Fibroblast of upper back skin (primary cell): ENCODE data around the gene LDB3.
"Not testable (repeated sequence)": the region's sequence is repeated elsewhere in the genome, so short reads cannot be mapped to it uniquely, and the experiment has no call there.

ENCODE experiments used
- DNase-seq: peaks from one replicate; pipeline ENCODE4 v3.0.0-alpha.2; 2013

LDB3 gene

DNA sequence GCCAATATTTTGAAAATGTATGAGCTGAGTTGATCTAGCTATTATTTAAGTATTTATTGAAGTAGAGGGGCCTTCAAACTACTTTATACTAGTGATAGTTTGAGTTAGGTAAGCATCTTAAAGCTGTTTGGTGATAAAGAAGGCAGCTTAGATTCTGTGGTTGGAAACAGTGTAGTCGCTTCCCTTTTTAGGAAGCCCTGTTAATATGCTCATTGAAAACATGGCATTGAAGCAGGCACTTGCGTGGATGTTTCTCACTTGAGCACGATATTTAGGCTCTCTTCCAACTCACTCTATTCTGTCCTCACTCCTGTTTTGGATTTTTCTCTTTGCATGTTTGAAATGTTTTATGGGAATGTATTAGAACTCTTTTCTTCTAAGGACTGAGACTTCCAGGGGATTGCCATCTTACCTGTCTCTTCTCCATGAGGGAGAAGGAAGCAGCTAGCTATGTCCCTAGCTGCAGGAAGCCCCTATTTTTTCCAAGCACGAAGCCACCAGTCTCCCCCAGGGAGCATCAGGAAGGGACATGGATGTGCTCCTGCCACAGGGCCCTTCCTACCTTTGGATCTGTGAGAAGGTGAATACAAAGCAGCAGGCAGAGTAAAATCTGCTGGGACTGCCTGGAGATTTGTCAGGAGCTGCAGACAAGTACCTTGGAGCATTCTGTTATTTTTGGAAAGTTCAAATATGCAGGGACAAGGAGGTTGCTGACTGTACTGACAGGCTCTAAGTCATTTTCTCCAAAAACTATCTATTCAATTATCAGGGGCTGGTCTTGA, 66.1 kb downstream of the LDB3 start:
- DNase-seq: no peak

DNA sequence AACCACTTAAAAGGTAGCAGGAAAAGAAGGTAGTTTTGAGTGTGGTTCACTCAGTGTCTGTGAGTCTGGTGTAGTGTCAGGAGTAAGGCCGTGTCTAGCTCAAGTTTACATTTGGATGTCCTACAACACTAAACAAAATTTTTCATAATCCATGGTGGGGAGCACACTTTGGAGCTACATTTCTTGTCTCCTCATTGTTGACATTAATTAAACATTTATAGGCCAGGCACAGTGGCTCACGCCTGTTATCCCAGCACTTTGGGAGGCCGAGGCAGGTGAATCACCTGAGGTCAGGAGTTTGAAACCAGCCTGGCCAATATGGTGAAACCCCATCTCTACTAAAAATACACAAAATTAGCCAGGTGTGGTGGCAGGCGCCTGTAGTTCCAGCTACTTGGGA, 67.0 kb downstream of the LDB3 start:
- not testable (repeated sequence) for DNase-seq

DNA sequence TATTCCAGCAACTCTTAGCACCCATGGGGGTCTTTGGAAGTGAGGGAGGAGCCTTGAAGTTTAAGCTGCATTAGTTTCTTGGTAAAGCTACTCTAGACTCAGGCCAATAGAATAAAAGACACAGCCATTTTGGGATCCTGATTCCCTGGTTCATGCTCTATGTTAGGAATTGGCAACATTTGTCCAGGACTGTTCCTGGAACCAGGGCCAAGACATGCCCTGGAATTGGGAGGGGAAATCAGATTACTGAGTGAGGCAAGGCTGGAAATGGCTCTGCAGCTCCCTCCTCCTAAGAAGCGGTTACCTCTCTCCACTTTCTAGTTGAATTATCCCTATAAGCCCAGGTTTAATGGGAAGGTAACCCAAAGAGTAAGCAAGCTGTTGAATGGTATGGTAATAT, 73.9 kb downstream of the LDB3 start:
- DNase-seq: no peak

- DNase-seq: no peak
These were observed 75.9 kb downstream of the LDB3 start for GRCh38 chr10:86744067-86744725.

DNA sequence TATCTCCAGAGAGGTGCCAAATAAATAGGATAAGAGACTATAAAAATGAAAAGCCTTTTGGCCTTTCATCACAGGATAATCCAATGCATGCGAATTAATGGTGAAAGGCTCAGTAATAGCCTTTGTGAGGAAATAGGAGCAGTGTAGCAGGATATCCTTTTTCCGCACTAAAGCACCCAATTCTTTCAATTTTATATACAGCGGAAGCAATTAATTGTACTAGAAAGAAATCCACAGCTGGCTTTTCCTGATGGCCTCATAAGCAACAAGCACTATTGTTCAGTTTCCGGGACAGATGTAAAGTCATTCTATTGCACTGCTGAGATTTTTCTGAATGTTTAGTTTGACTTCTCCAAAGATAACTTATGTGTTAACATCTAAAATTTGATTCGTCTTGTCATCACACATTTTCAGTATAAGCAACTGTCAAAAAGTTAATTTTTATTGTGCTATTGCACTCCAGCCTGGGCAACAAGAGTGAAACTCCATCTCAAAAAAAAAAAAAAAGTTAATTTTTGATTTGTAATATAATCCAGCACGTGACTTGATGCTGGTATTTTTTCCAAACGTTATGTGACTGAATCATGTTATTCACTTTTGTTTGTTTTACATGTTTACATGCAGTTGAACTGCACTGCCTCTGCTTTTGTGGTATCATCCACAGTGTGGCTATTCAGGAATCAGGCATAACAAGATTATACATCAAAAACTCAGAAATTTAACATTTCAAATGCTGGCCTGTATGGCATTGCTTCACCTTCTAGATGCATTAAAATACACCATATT, 79.7 kb downstream of the LDB3 start:
- DNase-seq: no peak

DNA sequence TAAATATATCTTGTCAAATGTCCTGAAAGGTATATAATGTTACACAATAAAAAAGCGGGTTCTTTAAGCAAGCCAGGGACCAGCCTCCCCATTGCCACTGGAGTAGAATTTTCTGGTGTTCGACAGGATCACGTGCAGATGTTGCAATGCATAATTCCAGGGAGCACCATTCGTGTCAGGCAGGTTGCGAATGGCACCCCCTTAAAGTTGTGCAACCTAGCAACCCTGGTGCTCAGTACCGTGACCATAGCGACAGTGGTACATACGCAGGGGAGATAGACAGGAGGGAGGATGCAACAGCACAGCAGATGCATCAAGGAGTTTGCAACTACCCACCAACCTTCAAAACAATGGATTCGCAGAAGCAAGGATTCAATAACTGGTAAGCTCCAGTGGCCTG, 81.5 kb downstream of the LDB3 start:
- DNase-seq: no peak

DNA sequence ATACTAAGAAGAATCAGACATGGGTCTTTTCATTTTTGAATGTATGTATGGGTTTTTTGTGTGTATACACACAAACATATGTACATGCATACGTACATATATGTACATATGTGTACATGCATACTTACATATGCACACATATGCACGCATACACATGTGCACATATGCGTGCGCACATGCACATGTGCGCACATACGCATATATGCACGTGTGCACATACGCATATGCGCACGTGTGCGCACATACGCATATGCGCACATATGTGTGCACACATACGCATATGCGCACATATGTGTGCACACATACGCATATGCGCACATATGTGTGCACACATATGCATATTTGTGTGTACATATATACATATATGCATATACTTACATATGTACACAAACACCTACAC, 83.2 kb downstream of the LDB3 start:
- DNase-seq: no peak

DNA sequence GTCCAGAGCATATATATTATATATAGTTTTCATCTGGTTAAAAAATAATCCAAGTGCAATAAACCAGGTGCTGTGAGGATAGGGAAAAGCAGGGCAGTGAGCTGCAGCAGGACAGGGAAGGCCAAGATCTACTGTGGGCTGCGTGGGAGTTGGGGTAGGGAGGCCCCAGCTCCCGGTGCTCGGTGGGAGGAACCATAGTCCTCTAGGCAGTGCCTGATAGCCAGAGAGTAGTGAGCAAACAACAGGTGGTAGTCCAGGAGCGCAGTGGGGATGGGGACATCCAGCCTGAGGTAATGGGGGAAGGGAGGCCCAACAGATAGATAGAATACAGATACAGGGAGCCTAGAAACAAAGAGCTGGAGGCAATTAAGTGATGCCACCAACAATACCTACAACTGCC, 84.0 kb downstream of the LDB3 start:
- DNase-seq: no peak

- no peak for DNase-seq
These were observed 84.7 kb downstream of the LDB3 start for GRCh38 chr10:86753051-86753450.

GRCh38 chr10:86753638-86754434, 85.5 kb downstream of the LDB3 start:
- DNase-seq: no peak

- no peak for DNase-seq
These were observed 87.1 kb downstream of the LDB3 start for GRCh38 chr10:86755454-86755739.

- peak; percentile 71 for DNase-seq
These were observed 87.6 kb downstream of the LDB3 start for GRCh38 chr10:86755740-86756510.

DNA sequence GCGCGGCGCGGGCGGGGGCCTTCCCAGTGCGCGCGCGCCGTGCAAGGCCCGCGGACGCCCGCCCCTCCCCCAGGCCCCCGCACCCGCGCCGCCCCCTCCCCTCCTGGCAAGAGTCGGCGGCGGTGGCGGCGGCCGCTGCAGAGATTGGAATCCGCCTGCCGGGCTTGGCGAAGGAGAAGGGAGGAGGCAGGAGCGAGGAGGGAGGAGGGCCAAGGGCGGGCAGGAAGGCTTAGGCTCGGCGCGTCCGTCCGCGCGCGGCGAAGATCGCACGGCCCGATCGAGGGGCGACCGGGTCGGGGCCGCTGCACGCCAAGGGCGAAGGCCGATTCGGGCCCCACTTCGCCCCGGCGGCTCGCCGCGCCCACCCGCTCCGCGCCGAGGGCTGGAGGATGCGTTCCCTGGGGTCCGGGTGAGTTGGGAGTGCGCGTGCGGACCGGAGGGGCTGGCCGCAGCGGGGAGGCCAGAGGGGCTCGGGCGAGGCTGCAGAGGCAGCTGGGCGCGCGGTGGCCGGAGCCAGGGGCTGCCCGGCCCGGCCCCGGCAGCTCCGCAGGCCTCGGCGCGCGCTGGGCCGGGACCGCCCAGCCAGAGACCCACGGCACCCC, 88.3 kb downstream of the LDB3 start, which contains the start of gene BMPR1A:
TSS of gene BMPR1A (plus strand) at position 109 of the 602 bp plus-strand sequence. CDS start 119,400 bp downstream, outside the sequence.
- peak; percentile 90 for DNase-seq

GRCh38 chr10:86757113-86757972, 89.0 kb downstream of the LDB3 start:
- peak; percentile 72 for DNase-seq

GRCh38 chr10:86758189-86759072, 90.1 kb downstream of the LDB3 start:
- DNase-seq: no peak

- no peak for DNase-seq
These were observed 90.9 kb downstream of the LDB3 start for GRCh38 chr10:86759073-86759672.

DNA sequence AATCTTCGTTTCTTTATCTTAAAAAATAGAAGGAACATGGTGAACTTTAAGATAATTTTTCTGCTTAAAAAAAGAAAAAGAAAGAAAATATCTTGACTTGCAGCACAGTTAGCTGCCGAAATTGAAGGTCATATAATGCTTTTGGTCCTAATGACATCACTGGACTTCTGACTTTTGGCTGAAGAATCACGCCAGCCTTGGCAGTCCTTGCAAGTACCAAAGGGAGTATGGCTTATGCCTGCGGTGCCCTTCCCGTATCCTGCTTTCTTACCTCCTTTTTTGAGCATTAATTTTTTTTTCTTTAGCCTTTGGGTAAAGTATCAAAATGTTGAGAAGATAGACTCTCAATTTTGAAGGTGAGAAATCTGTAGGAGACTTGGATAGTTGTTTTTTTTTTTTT, 95.1 kb downstream of the LDB3 start:
- DNase-seq: no peak

GRCh38 chr10:86765548-86765947, 97.2 kb downstream of the LDB3 start:
- no peak for DNase-seq

DNA sequence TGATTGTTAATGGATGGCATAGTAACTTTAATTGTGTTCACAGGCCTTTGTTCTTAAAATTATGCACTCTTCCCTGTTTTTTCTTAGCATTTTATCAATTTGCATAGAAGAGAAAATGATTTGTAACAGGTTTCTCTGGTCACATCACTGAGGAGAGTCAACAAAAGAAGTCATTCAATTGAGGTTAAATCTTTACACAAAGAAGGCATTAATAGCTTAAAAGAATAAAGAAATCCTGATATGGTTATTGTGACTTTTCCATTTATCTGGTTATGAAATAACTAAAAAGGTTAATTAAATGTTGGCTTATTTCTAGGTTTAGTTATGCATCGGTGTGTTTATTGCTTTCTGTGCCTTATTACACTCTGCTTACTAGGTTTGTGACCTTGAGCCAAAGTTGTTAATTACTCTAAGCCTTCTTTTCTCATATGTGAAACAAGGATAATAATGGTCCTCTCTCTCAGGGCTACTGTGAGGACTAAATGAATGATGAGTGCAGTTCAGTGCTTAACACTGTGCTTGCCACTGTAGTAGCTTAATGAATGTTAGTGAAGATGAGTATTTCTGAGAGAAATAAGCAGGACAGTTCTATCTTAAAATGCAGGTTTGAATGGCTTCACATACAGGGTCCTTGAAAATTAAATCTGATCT, 100.2 kb downstream of the LDB3 start:
- no peak for DNase-seq
